Astrocyte (in vitro differentiated cells and primary cell): ENCODE results near the gene TXLNA.

Experiments
- CTCF ChIP-seq: IDR thresholded peaks from 2 replicates; pipeline ENCODE4 v1.5.1; 2011; ENCODE audit warnings: low read depth, mild to moderate bottlenecking, inconsistent platforms, low read length, moderate library complexity; ENCODE audit not compliant: insufficient read depth
- EZH2 ChIP-seq: IDR thresholded peaks from 2 replicates; pipeline ENCODE4 v1.6.1; 2012; ENCODE audit warnings: mild to moderate bottlenecking, low read length, inconsistent platforms; ENCODE audit not compliant: insufficient read depth

- no peak for TF ChIP-seq CTCF
- no peak for TF ChIP-seq EZH2
Observed at GRCh38 chr1:32199043-32199716, 19.7 kb downstream of the TXLNA start.
